ENCODE data around the gene DDX39A.
"Not testable (repeated sequence)": the region's sequence is repeated elsewhere in the genome, so short reads cannot be mapped to it uniquely, and the experiment has no call there.

DDX39A gene

GRCh38 chr19:14402332-14403144, 16.6 kb downstream of the DDX39A start:
- DNase-seq (ENCODE audit: low read depth): no peak
- no peak overlapping the region for H3K4me3 ChIP-seq (ENCODE audit: low read depth, low read length)
- no peak for TF ChIP-seq CTCF (IDR thresholded peaks at IDR 0.05; ENCODE audit: control insufficient read depth, extremely low read depth, insufficient read depth)

- no peak for DNase-seq (ENCODE audit: low read depth)
- no peak for TF ChIP-seq CTCF (IDR thresholded peaks at IDR 0.05; ENCODE audit: control insufficient read depth, extremely low read depth, insufficient read depth)
- H3K4me3 ChIP-seq (ENCODE audit: low read depth, low read length): no peak overlapping the region
These were observed 17.5 kb downstream of the DDX39A start for GRCh38 chr19:14401468-14402195.

- no peak for DNase-seq (ENCODE audit: low read depth)
- TF ChIP-seq CTCF (IDR thresholded peaks at IDR 0.05; ENCODE audit: control insufficient read depth, extremely low read depth, insufficient read depth): no peak
- no peak overlapping the region for H3K4me3 ChIP-seq (ENCODE audit: low read depth, low read length)
These were observed 18.1 kb downstream of the DDX39A start for GRCh38 chr19:14400951-14401431.

DNA sequence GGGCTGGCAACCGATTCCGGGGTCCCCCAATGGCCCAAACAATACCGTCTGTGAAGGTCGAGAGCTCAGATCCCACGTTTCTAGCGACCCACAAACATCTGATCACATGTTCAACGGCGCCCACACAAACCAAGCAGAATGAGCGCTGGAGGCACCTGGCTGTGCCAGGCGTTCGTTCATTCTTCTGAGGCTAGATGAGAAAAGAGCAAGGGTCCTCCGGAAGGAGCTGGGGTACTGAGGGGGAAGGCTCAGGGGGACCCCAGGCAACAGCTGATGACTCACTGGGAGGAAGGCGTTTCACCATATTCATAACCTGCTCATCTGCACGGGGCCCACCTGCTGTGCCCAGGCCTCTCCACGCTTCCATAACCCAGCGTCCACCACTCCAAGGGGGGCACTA, 22.0 kb downstream of the DDX39A start:
- H3K4me3 ChIP-seq (ENCODE audit: low read depth, low read length); DNase-seq (ENCODE audit: low read depth): not testable (repeated sequence)

DNA sequence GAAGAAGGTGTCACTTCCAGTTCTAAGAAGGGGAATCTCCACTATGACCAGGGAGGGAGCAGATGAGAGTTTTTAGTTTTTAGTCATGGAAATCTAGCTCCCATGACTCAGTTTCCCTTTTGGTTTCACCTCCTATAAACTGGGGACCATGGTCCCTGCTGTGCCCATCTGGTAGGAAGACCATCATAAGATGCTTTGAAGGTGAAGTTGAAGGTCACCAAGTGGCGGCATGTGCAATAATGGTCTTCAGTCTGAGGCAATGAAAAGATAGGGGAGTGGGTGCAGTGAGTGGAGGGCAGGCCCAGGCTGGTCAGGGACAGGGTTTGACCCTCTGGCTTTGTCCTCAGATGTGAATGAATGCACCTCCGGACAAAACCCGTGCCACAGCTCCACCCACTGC, 22.4 kb downstream of the DDX39A start:
- not testable (repeated sequence) for H3K4me3 ChIP-seq (ENCODE audit: low read depth, low read length); DNase-seq (ENCODE audit: low read depth)

DNA sequence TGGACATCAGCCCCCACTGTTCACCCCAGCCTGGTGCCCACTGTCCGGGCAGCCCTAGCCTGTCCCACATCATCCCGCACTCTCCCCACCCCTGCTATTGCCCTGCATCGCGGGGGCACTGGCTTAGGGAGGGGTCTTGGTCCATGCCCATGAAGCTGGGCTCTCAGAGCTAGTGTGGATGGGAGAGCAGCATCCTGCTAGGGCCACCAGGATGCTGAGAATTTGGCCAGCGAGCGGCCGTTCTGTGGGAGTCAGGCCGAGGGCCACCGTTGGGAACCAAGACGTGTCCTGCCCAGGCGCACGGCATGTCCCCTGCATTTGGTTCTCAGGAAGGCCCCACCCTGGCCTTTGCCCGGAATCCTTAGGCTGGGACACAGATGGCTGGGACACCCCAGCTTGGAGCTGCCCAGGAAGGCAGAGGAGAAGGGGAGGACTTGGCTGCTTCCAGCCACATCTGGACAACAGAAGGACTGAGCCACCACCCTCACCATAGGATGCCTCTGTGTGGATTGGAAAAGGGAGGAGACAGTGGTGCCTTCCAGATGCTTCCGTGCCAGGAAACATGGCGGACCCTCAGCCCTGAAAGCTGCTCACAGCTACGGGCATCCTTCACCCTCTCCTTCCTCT, 23.3 kb downstream of the DDX39A start:
- no peak for DNase-seq (ENCODE audit: low read depth)
- no peak for TF ChIP-seq CTCF (IDR thresholded peaks at IDR 0.05; ENCODE audit: control insufficient read depth, extremely low read depth, insufficient read depth)
- H3K4me3 ChIP-seq (ENCODE audit: low read depth, low read length): no peak overlapping the region

- DNase-seq (ENCODE audit: low read depth): no peak
- TF ChIP-seq CTCF (IDR thresholded peaks at IDR 0.05; ENCODE audit: control insufficient read depth, extremely low read depth, insufficient read depth): no peak
- no peak overlapping the region for H3K4me3 ChIP-seq (ENCODE audit: low read depth, low read length)
These were observed 23.9 kb downstream of the DDX39A start for GRCh38 chr19:14395262-14395661.

Data from LNCaP clone FGC (cell line).